BLaER1 treated with 17β-estradiol and CSF1 and Interleukin-3, amounts not matched to agents 10 nM and 100 nM (cell line): ENCODE measurements around the gene TTC8.
A peak's percentile ranks its signal among the peaks of the same experiment; 100 is the strongest.

ENCODE experiments used
- H3K27ac ChIP-seq, 11 experiments: shearing (Covaris generic); formaldehyde crosslinking; 2 replicates each; pipeline ENCODE4 v1.8.1; 2022
- H3K27me3 ChIP-seq, 11 experiments: shearing (Covaris generic); formaldehyde crosslinking; 2 replicates each; pipeline ENCODE4 v1.8.1; 2022
- H3K36me3 ChIP-seq, 11 experiments: shearing (Covaris generic); formaldehyde crosslinking; 2 replicates each; pipeline ENCODE4 v1.8.1; 2022
- H3K4me1 ChIP-seq, 10 experiments: shearing (Covaris generic); formaldehyde crosslinking; 2 replicates each; pipeline ENCODE4 v1.8.1; 2022
- H3K4me2 ChIP-seq, 11 experiments: shearing (Covaris generic); formaldehyde crosslinking; 2 replicates each; pipeline ENCODE4 v1.8.1; 2022
- H3K4me3 ChIP-seq, 10 experiments: shearing (Covaris generic); formaldehyde crosslinking; 2 replicates each; pipeline ENCODE4 v1.8.1; 2022
- H3K9ac ChIP-seq, 11 experiments: shearing (Covaris generic); formaldehyde crosslinking; 2 replicates each; pipeline ENCODE4 v1.8.1; 2022
- H3K9me3 ChIP-seq, 11 experiments: shearing (Covaris generic); formaldehyde crosslinking; replicated peaks in 1 of 11; 2 replicates each; pipeline ENCODE4 v1.8.1; 2022
- H4K20me1 ChIP-seq, 11 experiments: shearing (Covaris generic); formaldehyde crosslinking; 2 replicates each; pipeline ENCODE4 v1.8.1; 2022
- Cebpa-rat ChIP-seq, 11 experiments: shearing (Covaris generic); IDR thresholded peaks; 2 replicates each; pipeline ENCODE4 v1.8.1; 2022

The TTC8 gene

GRCh38 chr14:88792473-88793258 lies 31.8 kb upstream of the TTC8 start, which contains the start of gene EML5:
Gene EML5, minus strand, starts transcription at chr14:88792953. Its CDS starts 450 bp downstream, at chr14:88792503.
- H3K9ac ChIP-seq = peak within 1 kb of the TSS; percentile 60 to 80 (median 76)
- peak within 1 kb of the TSS in 7 of 11 experiments; percentile 29 to 51 (median 48); a peak in 11 of 22 replicates for H3K27ac ChIP-seq
- peaks cover 26 to 38% (median 33%) of the 10 kb centered on the region in 11 experiments for H3K27me3 ChIP-seq
- peak within 1 kb of the TSS; percentile 88 to 97 (median 93) for H3K4me2 ChIP-seq
- no peak for TF ChIP-seq Cebpa-rat (IDR thresholded peaks at IDR 0.05)
- peaks cover 5 to 14% (median 10%) of the 10 kb centered on the region in 10 experiments; a peak in 12 of 20 replicates for H3K4me1 ChIP-seq
- H3K4me3 ChIP-seq = peak within 1 kb of the TSS; percentile 63 to 80 (median 71)
- no peaks in the 10 kb centered on the region for H3K9me3 ChIP-seq
- H4K20me1 ChIP-seq = no peaks in the 10 kb centered on the region; a peak in 1 of 22 replicates
- no peaks in the 10 kb centered on the region for H3K36me3 ChIP-seq

GRCh38 chr14:88793259-88793625 lies 31.2 kb upstream of the TTC8 start:
- Histone ChIP-seq H3K9ac (peak overlapping the region; percentile 60 to 80 (median 76); a peak in 21 of 22 replicates), H4K20me1 (no peaks in the 10 kb centered on the region; a peak in 1 of 22 replicates), H3K4me1 (peaks cover 5 to 14% (median 10%) of the 10 kb centered on the region in 10 experiments; a peak in 12 of 20 replicates), H3K27me3 (peaks cover 26 to 38% (median 33%) of the 10 kb centered on the region in 11 experiments), H3K4me3 (peak overlapping the region; percentile 63 to 80 (median 71)), H3K4me2 (peak overlapping the region; percentile 88 to 97 (median 93)), H3K27ac (no peak overlapping the region), H3K9me3 (no peaks in the 10 kb centered on the region), H3K36me3 (no peaks in the 10 kb centered on the region)
- TF ChIP-seq Cebpa-rat (IDR thresholded peaks at IDR 0.05) = no peak

- peaks cover 0 to 4% (median 4%) of the 10 kb centered on the region in 10 experiments; a peak in 10 of 20 replicates for H3K4me1 ChIP-seq
- no peaks in the 10 kb centered on the region for H4K20me1 ChIP-seq
- H3K36me3 ChIP-seq = no peaks in the 10 kb centered on the region
- H3K27me3 ChIP-seq = peaks cover 0 to 5% (median 4%) of the 10 kb centered on the region in 11 experiments; a peak in 11 of 22 replicates
- no peaks in the 10 kb centered on the region for H3K9me3 ChIP-seq
- no peak overlapping the region for H3K27ac ChIP-seq
- TF ChIP-seq Cebpa-rat (IDR thresholded peaks at IDR 0.05) = no peak
- no peak overlapping the region for H3K4me3 ChIP-seq
- no peak overlapping the region for H3K4me2 ChIP-seq
- no peak overlapping the region for H3K9ac ChIP-seq
These were observed 26.3 kb upstream of the TTC8 start for GRCh38 chr14:88798156-88798555.

- Histone ChIP-seq H3K27ac (no peak overlapping the region), H3K9me3 (peaks cover 0 to 6% (median 0%) of the 10 kb centered on the region in 11 experiments; a peak in 1 of 22 replicates), H3K4me1 (peaks cover 0 to 9% (median 0%) of the 10 kb centered on the region in 10 experiments; a peak in 4 of 20 replicates), H3K4me3 (no peak overlapping the region), H3K36me3 (no peaks in the 10 kb centered on the region), H4K20me1 (no peaks in the 10 kb centered on the region), H3K9ac (no peak overlapping the region), H3K27me3 (no peaks in the 10 kb centered on the region), H3K4me2 (no peak overlapping the region)
- no peak for TF ChIP-seq Cebpa-rat (IDR thresholded peaks at IDR 0.05)
These were observed 24.9 kb upstream of the TTC8 start for GRCh38 chr14:88799522-88799921.

- no peak overlapping the region for H3K4me2 ChIP-seq
- H3K4me1 ChIP-seq = peaks cover 0 to 9% (median 0%) of the 10 kb centered on the region in 10 experiments; a peak in 4 of 20 replicates
- H3K9me3 ChIP-seq = peaks cover 0 to 10% (median 3%) of the 10 kb centered on the region in 11 experiments; a peak in 8 of 22 replicates
- no peak for TF ChIP-seq Cebpa-rat (IDR thresholded peaks at IDR 0.05)
- H3K27ac ChIP-seq = no peak overlapping the region
- H3K9ac ChIP-seq = no peak overlapping the region
- H3K36me3 ChIP-seq = no peaks in the 10 kb centered on the region
- no peak overlapping the region for H3K4me3 ChIP-seq
- no peaks in the 10 kb centered on the region for H3K27me3 ChIP-seq
- H4K20me1 ChIP-seq = no peaks in the 10 kb centered on the region
These were observed 21.9 kb upstream of the TTC8 start for GRCh38 chr14:88802596-88802995.

GRCh38 chr14:88804035-88804434 lies 20.4 kb upstream of the TTC8 start:
- Histone ChIP-seq H3K4me3 (no peak overlapping the region), H3K4me2 (peak overlapping the region in 3 of 11 experiments; percentile 3 to 40 (median 33); a peak in 3 of 22 replicates), H3K9ac (no peak overlapping the region), H4K20me1 (no peaks in the 10 kb centered on the region), H3K27ac (no peak overlapping the region), H3K27me3 (no peaks in the 10 kb centered on the region), H3K9me3 (peaks cover 6 to 24% (median 15%) of the 10 kb centered on the region in 11 experiments; a peak in 16 of 22 replicates), H3K4me1 (peaks cover 0 to 9% (median 0%) of the 10 kb centered on the region in 10 experiments; a peak in 4 of 20 replicates), H3K36me3 (no peaks in the 10 kb centered on the region)
- TF ChIP-seq Cebpa-rat (IDR thresholded peaks at IDR 0.05) = no peak

- peaks cover 0 to 9% (median 0%) of the 10 kb centered on the region in 10 experiments; a peak in 4 of 20 replicates for H3K4me1 ChIP-seq
- no peak overlapping the region for H3K9ac ChIP-seq
- H3K4me3 ChIP-seq = no peak overlapping the region
- no peak for TF ChIP-seq Cebpa-rat (IDR thresholded peaks at IDR 0.05)
- H3K27ac ChIP-seq = no peak overlapping the region
- H3K4me2 ChIP-seq = peak overlapping the region in 2 of 11 experiments; percentile 33 to 40; a peak in 3 of 22 replicates
- no peaks in the 10 kb centered on the region for H3K36me3 ChIP-seq
- no peaks in the 10 kb centered on the region for H4K20me1 ChIP-seq
- H3K9me3 ChIP-seq = peaks cover 7 to 27% (median 16%) of the 10 kb centered on the region in 11 experiments; a peak in 16 of 22 replicates
- H3K27me3 ChIP-seq = no peaks in the 10 kb centered on the region
These were observed 20.0 kb upstream of the TTC8 start for GRCh38 chr14:88804477-88804876.

- no peak overlapping the region for H3K9ac ChIP-seq
- peaks cover 0 to 9% (median 0%) of the 10 kb centered on the region in 10 experiments; a peak in 4 of 20 replicates for H3K4me1 ChIP-seq
- H3K9me3 ChIP-seq = peaks cover 7 to 27% (median 16%) of the 10 kb centered on the region in 11 experiments; a peak in 16 of 22 replicates
- TF ChIP-seq Cebpa-rat (IDR thresholded peaks at IDR 0.05) = no peak
- H3K4me3 ChIP-seq = no peak overlapping the region
- H4K20me1 ChIP-seq = no peaks in the 10 kb centered on the region
- no peak overlapping the region for H3K27ac ChIP-seq
- no peaks in the 10 kb centered on the region for H3K27me3 ChIP-seq
- no peaks in the 10 kb centered on the region for H3K36me3 ChIP-seq
- H3K4me2 ChIP-seq = no peak overlapping the region
These were observed 16.1 kb upstream of the TTC8 start for GRCh38 chr14:88808359-88808758.

GRCh38 chr14:88815980-88816379 lies 8.5 kb upstream of the TTC8 start:
- Histone ChIP-seq H3K4me1 (no peaks in the 10 kb centered on the region), H3K9ac (no peak overlapping the region), H3K4me2 (no peak overlapping the region), H3K4me3 (no peak overlapping the region), H3K27ac (no peak overlapping the region), H3K27me3 (no peaks in the 10 kb centered on the region), H4K20me1 (no peaks in the 10 kb centered on the region), H3K9me3 (no peaks in the 10 kb centered on the region), H3K36me3 (no peaks in the 10 kb centered on the region)
- no peak for TF ChIP-seq Cebpa-rat (IDR thresholded peaks at IDR 0.05)
